ENCODE results near the gene CCL2.

CCL2 gene

GRCh38 chr17:34254651-34255380 is at the start of gene CCL2:
TSS of gene CCL2 (plus strand) at chr17:34255285. CDS start at chr17:34255350, 65 bp downstream.
- Mint-ChIP-seq H3K27ac (peak within 1 kb of the TSS; percentile 96 to 97 (median 96)), H3K36me3 (ENCODE audit: low read depth) (no peaks in the 10 kb centered on the region), H3K27me3 (ENCODE audit: low read depth) (peaks cover 5% of the 10 kb centered on the region), H3K4me1 (peaks cover 51% of the 10 kb centered on the region), H3K4me3 (peak within 1 kb of the TSS; percentile 74 to 84 (median 83)), H3K9me3 (no peaks in the 10 kb centered on the region)
- no peak for TF ChIP-seq CTCF (IDR thresholded peaks at IDR 0.05; ENCODE audit: unreplicated experiment in 3 of 3)

DNA sequence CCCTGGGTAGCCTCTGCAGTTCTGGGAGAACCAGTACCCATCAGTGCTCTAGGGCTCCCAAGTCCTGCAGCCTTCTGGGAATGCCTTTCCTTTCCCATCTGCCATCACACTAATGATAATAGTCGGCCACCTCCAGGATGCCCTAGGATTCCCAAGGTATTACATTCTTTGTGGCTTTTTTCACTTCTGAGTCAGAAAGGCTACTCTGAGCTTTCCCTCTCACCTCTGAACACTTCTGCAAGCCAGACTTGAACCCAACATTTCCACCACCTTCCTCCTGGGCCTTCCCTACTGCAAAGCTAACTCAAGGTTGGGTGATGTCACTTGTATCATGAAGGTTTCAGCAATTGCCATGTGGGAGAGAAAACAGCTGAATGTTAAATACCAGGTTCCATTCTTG is 49.7 kb upstream of the CCL2 start:
- Mint-ChIP-seq H3K9me3 (peaks cover 17% of the 10 kb centered on the region), H3K4me1 (peaks cover 5% of the 10 kb centered on the region), H3K36me3 (ENCODE audit: low read depth) (no peaks in the 10 kb centered on the region), H3K27ac (no peak overlapping the region), H3K4me3 (no peak overlapping the region), H3K27me3 (ENCODE audit: low read depth) (peaks cover 10% of the 10 kb centered on the region)
- TF ChIP-seq CTCF (IDR thresholded peaks at IDR 0.05; ENCODE audit: unreplicated experiment in 3 of 3): no peak

DNA sequence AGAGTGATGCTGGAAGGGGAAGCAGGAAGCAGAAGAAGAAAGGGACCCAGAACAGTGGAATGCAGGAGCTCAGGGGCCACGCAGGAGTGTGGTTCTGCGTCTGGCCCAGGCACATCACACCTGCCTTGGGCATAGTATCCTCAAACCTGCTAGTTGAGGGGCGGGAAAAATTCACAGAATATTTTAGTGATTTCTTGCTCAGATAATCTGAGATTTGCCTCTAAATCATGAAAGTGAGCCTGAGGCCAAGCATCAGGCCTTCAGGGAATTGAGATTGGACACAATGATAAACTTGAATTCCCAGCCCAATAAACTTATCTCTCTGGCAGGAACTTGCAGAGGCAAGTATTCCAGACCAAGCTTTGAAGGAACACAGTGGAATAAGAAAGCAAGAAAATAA is 48.5 kb upstream of the CCL2 start:
- Mint-ChIP-seq H3K27me3 (ENCODE audit: low read depth) (peaks cover 10% of the 10 kb centered on the region), H3K36me3 (ENCODE audit: low read depth) (no peaks in the 10 kb centered on the region), H3K27ac (no peak overlapping the region), H3K9me3 (peaks cover 23% of the 10 kb centered on the region), H3K4me1 (peaks cover 5% of the 10 kb centered on the region), H3K4me3 (no peak overlapping the region)
- TF ChIP-seq CTCF (IDR thresholded peaks at IDR 0.05; ENCODE audit: unreplicated experiment in 3 of 3): no peak

GRCh38 chr17:34207572-34207971 is 47.5 kb upstream of the CCL2 start:
- Mint-ChIP-seq H3K36me3 (ENCODE audit: low read depth) (no peaks in the 10 kb centered on the region), H3K27ac (no peak overlapping the region), H3K9me3 (peaks cover 24% of the 10 kb centered on the region), H3K4me1 (peaks cover 5% of the 10 kb centered on the region), H3K27me3 (ENCODE audit: low read depth) (peaks cover 7% of the 10 kb centered on the region), H3K4me3 (no peak overlapping the region)
- TF ChIP-seq CTCF (IDR thresholded peaks at IDR 0.05; ENCODE audit: unreplicated experiment in 3 of 3): no peak

DNA sequence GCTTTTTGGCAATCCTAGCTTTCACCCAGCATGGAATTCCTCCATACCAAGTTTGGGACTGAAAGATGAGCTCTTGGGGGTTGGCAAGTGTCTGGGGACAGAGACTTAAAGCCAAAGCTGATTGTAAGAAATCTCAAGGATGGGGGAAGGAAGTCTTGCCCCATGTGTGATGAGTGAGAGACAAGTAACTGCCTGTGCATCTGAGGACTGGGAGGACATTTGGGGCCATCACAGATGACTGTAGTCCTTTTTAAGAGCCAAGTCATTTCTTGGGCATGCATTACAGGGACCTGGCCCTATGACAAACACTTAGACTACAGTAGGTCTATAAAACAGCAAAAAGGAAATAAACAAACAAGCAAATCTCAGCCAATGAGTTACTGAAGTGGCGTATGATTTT is 36.3 kb upstream of the CCL2 start:
- no peaks in the 10 kb centered on the region for H3K4me1 Mint-ChIP-seq
- no peak overlapping the region for H3K27ac Mint-ChIP-seq
- H3K9me3 Mint-ChIP-seq: peaks cover 23% of the 10 kb centered on the region
- no peak for TF ChIP-seq CTCF (IDR thresholded peaks at IDR 0.05; ENCODE audit: unreplicated experiment in 3 of 3)
- no peaks in the 10 kb centered on the region for H3K36me3 Mint-ChIP-seq (ENCODE audit: low read depth)
- peaks cover 24% of the 10 kb centered on the region for H3K27me3 Mint-ChIP-seq (ENCODE audit: low read depth)
- H3K4me3 Mint-ChIP-seq: no peak overlapping the region

GRCh38 chr17:34219405-34219804 is 35.7 kb upstream of the CCL2 start:
- Mint-ChIP-seq H3K4me3 (no peak overlapping the region), H3K9me3 (peaks cover 16% of the 10 kb centered on the region), H3K27me3 (ENCODE audit: low read depth) (peaks cover 22% of the 10 kb centered on the region), H3K4me1 (no peaks in the 10 kb centered on the region), H3K36me3 (ENCODE audit: low read depth) (no peaks in the 10 kb centered on the region), H3K27ac (no peak overlapping the region)
- TF ChIP-seq CTCF (IDR thresholded peaks at IDR 0.05; ENCODE audit: unreplicated experiment in 3 of 3): no peak
